PFSK-1 (cell line): ENCODE measurements around the gene PEG3.

Experiments
- FOXP2 ChIP-seq: optimal IDR thresholded peaks from 2 replicates; pipeline ENCODE3; 2011; ENCODE audit warnings: borderline replicate concordance, control low read depth, inconsistent platforms; ENCODE audit not compliant: insufficient read depth; ENCODE audit errors: extremely low read length, extremely low read depth
- POLR2AphosphoS5 ChIP-seq: IDR thresholded peaks from 2 replicates; pipeline ENCODE4 v1.6.1; 2012; ENCODE audit warnings: low read depth, mild to moderate bottlenecking, control low read depth, low read length, moderate library complexity
- REST ChIP-seq, 2 experiments: IDR thresholded peaks; 2 replicates each; pipeline versions ENCODE4 v1.6.1 to v1.8.0; 2011 to 2012; ENCODE audit warnings: low read depth in 2 of 2, low read length in 2 of 2, control low read depth in 1 of 2, inconsistent platforms in 1 of 2, mild to moderate bottlenecking in 1 of 2, moderate library complexity in 1 of 2; ENCODE audit not compliant: insufficient read depth in 1 of 2
- SIN3A ChIP-seq: IDR thresholded peaks from 2 replicates; pipeline ENCODE4 v1.6.1; 2012; ENCODE audit warnings: mild to moderate bottlenecking, low read length, moderate library complexity, borderline replicate concordance; ENCODE audit not compliant: insufficient read depth
- TAF1 ChIP-seq: IDR thresholded peaks from 2 replicates; pipeline ENCODE4 v1.6.1; 2012; ENCODE audit warnings: low read length, control low read depth, borderline replicate concordance; ENCODE audit not compliant: insufficient read depth

Gene PEG3

GRCh38 chr19:56835401-56835800 is 5.1 kb downstream of the PEG3 start:
- no peak for TF ChIP-seq TAF1
- TF ChIP-seq POLR2AphosphoS5 = no peak
- no peak for TF ChIP-seq SIN3A
- TF ChIP-seq FOXP2 = no peak
- TF ChIP-seq REST (IDR thresholded peaks at IDR 0.05; ENCODE audit: insufficient read depth in 1 of 2, low read depth in 2 of 2, low read length in 2 of 2) = no peak

- TF ChIP-seq POLR2AphosphoS5 (no peak), SIN3A (no peak), TAF1 (no peak), FOXP2 (no peak), REST (IDR thresholded peaks at IDR 0.05; ENCODE audit: insufficient read depth in 1 of 2, low read depth in 2 of 2, low read length in 2 of 2) (no peak)
Observed at GRCh38 chr19:56834564-56835375, 5.8 kb downstream of the PEG3 start.

- TF ChIP-seq SIN3A = no peak
- no peak for TF ChIP-seq POLR2AphosphoS5
- no peak for TF ChIP-seq FOXP2
- TF ChIP-seq TAF1 = no peak
- no peak for TF ChIP-seq REST (IDR thresholded peaks at IDR 0.05; ENCODE audit: insufficient read depth in 1 of 2, low read depth in 2 of 2, low read length in 2 of 2)
Observed at GRCh38 chr19:56832352-56832928, 8.1 kb downstream of the PEG3 start.

- TF ChIP-seq REST (IDR thresholded peaks at IDR 0.05; ENCODE audit: insufficient read depth in 1 of 2, low read depth in 2 of 2, low read length in 2 of 2) (no peak), TAF1 (no peak), SIN3A (no peak), FOXP2 (no peak), POLR2AphosphoS5 (no peak)
Observed at GRCh38 chr19:56831255-56831654, 9.3 kb downstream of the PEG3 start.

- TF ChIP-seq TAF1 = no peak
Observed at GRCh38 chr19:56829596-56829995, 10.9 kb downstream of the PEG3 start.
